Measurements from ENCODE around the gene APBB1.
"Not testable (repeated sequence)": the region's sequence is repeated elsewhere in the genome, so short reads cannot be mapped to it uniquely, and the experiment has no call there.

APBB1 gene

DNA sequence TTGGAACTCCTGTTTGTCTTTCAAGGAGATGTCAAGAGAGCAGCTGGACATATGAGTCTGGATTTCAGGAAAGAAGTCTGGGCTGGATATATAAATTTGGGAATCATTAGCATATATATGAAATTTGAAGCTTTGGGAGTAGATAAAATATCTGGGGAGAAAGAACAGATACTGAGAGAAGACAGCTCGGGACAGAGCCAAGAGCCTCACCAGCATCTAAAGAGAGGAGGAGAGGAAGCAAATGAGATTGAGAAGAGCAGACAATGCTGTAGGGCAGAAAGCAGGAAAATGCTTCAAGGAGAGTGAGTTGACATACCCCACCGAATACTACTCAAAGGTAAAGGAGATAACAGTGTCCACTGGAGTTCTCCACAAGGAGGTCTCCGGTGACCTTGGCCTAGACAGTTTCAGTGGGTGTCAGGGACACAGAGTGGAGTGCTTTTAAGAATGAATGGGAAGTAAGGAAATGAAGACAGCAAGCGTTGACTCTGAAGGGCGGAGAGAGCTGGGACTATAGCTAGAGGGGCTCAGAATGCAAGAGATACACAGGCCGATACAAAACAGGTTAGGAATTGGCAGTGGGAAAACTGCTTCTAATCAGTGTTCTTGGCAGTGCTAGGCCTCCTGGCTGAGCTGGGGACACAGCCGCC is 862 bp downstream of the APBB1 start:
- no peak for DNase-seq (ENCODE audit: low read depth in 3 of 3, low spot score in 1 of 3)

GRCh38 chr11:6415797-6416196 is 3.1 kb downstream of the APBB1 start:
- no peak for DNase-seq (ENCODE audit: low read depth in 3 of 3, low spot score in 1 of 3)

DNA sequence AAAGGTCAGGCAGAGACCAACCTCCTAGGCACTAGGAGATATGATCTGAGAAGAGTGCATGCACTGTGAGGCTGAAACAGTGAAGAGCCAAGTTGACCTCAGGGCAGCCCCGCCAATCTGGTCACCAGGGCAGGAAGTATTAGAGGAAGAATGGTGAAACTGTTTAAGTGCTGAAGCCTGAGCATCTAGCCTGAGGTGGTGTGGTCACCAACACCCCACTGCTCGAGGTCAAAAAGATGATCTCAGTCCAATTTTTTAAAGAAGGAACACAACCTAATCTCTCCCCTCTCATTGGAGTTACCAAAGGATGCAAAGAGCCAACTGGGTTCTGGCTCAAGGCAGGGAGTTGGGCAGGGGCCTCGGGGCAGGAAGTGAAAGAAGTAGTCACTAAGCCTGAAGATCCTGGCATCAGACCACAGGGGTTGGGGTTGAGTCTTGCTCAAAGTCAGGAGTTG is 4.0 kb downstream of the APBB1 start:
- no peak for DNase-seq (ENCODE audit: low read depth in 3 of 3, low spot score in 1 of 3)

- DNase-seq (ENCODE audit: low read depth in 3 of 3, low spot score in 1 of 3): peak in 1 of 3 donors; percentile 44
These were observed 5.1 kb downstream of the APBB1 start for GRCh38 chr11:6413791-6414201.

- DNase-seq (ENCODE audit: low read depth in 3 of 3, low spot score in 1 of 3): no peak
These were observed 7.3 kb downstream of the APBB1 start for GRCh38 chr11:6411594-6412031.

GRCh38 chr11:6410695-6411430 is 8.0 kb downstream of the APBB1 start:
- no peak for DNase-seq (ENCODE audit: low read depth in 3 of 3, low spot score in 1 of 3)

DNA sequence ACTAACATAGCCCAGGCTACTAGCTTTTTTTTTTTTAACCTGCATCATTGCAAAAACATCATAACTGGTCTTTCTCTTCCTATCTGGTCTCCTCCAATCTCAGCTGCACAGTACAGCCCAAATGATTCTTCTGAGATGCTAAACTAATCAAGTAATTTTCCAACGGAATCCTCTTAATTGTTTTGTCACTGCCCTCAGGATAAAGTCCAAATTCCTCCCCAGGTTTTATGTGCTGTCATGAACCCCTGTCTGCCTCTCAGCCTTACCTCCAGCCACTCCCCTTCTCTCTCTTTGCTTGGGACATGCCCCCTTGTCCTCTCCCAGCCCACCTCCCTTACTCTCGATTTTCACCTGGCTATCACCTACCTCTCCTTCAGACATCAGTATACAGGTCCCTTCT is 12.5 kb downstream of the APBB1 start:
- DNase-seq (ENCODE audit: low read depth in 3 of 3, low spot score in 1 of 3): no peak

GRCh38 chr11:6405846-6406245 is 13.0 kb downstream of the APBB1 start:
- no peak for DNase-seq (ENCODE audit: low read depth in 3 of 3, low spot score in 1 of 3)

GRCh38 chr11:6405052-6405667 is 13.7 kb downstream of the APBB1 start:
- no peak for DNase-seq (ENCODE audit: low read depth in 3 of 3, low spot score in 1 of 3)

GRCh38 chr11:6404342-6405051 is 14.4 kb downstream of the APBB1 start:
- no peak for DNase-seq (ENCODE audit: low read depth in 3 of 3, low spot score in 1 of 3)

GRCh38 chr11:6403539-6403938 is 15.4 kb downstream of the APBB1 start:
- DNase-seq (ENCODE audit: low read depth in 3 of 3, low spot score in 1 of 3): no peak

- peak in 2 of 3 donors; percentile 38 to 45 for DNase-seq (ENCODE audit: low read depth in 3 of 3, low spot score in 1 of 3)
These were observed 16.3 kb downstream of the APBB1 start for GRCh38 chr11:6402561-6402981.

DNA sequence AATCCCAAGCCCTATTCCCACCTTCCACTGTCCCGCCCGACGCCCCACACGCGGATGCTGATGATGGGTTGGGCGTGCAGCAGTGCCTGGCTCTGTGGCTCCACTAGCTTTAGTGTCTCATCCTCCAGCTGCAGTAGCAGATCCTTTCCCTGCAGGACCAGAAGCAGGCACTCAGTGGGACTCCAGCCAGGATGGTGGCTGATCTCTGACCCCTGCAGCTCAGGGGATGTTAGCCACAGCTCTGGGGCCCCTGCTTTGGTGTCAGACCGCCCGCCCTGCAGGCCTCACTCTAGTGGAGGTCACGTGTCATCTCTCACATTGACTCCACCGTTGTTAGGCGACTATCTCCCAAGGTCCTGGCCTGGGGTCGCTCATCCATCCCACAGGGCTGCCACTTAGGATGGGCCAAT is 16.8 kb downstream of the APBB1 start:
- DNase-seq (ENCODE audit: low read depth in 3 of 3, low spot score in 1 of 3): no peak

DNA sequence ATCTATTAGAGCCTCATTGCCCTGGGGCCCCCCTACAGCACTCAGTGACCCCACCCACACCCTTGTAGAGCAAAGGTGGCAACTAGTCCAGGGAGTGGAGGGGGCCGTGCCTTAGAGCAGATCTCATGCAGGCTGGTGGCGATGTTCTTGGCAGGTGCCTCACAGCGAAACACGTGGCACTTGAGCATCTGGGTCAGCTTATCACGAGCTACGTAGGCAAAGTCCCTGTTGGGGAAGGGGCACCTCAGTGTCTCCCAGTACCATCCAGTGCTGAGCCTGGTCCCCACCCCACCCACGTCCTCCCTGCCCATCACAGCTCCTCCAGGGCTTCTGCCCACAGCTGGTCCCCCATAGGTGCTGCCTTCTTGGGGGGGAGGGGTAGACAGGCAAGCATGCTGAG is 17.4 kb downstream of the APBB1 start:
- DNase-seq (ENCODE audit: low read depth in 3 of 3, low spot score in 1 of 3): no peak

GRCh38 chr11:6400431-6401345 is 18.2 kb downstream of the APBB1 start:
- no peak for DNase-seq (ENCODE audit: low read depth in 3 of 3, low spot score in 1 of 3)

DNA sequence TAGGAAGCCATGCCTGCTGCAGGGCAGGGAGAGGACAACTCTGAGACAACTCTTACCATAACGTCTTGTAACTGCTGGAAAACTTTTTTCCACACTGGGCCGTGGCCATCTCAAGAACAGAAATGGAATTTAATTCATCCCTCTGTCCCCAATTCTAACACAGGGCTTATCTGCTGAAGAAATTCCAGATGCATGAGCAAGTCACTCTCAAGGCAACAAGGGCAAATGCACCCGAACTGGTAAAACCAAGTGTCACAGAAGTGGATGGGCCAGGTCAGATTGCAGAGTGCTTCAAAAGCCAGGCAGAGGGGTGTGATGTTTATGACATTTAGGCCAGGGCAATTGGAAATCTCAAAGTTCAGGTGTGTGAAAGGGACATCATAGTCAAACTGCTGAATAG is 21.3 kb downstream of the APBB1 start:
- DNase-seq (ENCODE audit: low read depth in 3 of 3, low spot score in 1 of 3): no peak

DNA sequence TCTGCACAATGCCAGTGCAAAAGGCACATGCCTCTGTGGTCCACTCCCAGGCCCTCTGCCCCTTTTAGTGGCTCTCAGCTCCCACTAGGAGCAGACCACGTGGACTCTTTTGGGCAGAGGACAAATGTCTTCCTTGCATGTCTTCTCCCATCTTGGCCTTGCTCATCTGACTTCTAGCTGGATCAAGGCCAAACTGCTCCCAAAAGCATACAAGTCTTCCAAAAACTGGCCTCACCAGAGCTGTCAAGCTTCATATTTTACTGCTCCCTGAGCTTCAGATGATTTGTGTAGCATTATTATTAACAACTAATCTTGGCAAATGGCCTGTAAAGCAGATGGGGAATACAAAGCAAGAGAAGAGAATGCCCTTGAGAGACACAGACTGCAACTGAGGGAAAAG is 21.7 kb downstream of the APBB1 start:
- no peak for DNase-seq (ENCODE audit: low read depth in 3 of 3, low spot score in 1 of 3)

DNA sequence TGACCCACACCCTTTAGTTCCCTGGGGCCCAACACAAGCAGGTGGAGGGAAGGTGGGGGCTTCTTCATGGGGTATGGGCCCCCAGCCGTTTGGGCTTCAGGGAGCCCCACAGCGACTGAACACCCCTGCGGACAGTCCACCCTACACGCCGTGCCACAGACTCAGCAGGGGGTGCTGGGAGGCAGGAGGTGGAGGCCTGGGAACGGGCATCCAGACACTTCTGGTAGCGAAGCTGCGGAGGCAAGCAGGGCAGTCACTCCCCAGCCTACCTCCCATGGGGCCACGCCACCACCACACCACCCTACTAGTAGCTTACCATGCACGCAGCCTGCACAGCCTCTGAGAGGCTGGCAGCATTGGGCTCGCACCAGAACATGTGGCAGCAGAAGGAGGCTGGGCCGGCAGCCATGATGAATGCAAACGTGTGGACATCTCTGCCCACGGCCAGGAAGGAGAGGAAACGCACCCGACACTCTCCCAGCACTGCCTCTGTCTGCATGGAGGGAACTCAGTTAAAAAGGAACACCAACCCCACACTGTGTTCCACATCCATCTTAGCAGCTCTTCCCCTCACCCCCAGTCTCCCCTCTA is 23.3 kb downstream of the APBB1 start:
- no peak for DNase-seq (ENCODE audit: low read depth in 3 of 3, low spot score in 1 of 3)

GRCh38 chr11:6393989-6394670 is 24.8 kb downstream of the APBB1 start:
- no peak for DNase-seq (ENCODE audit: low read depth in 3 of 3, low spot score in 1 of 3)

DNA sequence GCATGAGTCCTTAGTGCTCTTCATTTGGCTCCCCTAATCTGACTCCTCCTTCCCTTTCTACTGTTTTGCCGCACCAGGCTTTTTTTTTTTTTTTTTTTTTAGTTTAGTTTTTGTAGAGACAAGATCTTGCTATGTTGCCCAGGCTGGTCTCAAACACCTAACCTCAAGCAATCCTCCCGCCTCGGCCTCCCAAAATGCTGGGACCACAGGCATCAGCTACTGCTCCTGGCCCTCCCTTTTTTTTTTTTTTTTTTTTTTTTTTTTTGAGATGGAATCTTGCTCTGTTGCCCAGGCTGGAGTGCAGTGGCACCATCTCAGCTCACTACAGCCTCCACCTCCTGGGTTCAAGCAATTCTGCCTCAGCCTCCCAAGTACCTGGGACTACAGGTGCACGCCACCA is 26.6 kb downstream of the APBB1 start:
- DNase-seq (ENCODE audit: low read depth in 3 of 3, low spot score in 1 of 3): not testable (repeated sequence)

Data from stimulated activated CD4-positive, alpha-beta T cell treated with anti-CD3 and anti-CD28 coated beads, TNF-alpha, amount 100 ng/mL, for 1 hour (primary cell).